Stimulated activated CD4-positive, alpha-beta T cell treated with anti-CD3 and anti-CD28 coated beads, TNF-alpha, amount 100 ng/mL, for 4 hours (primary cell): ENCODE measurements around the gene SMIM27.
"Not testable (repeated sequence)": the region's sequence is repeated elsewhere in the genome, so short reads cannot be mapped to it uniquely, and the experiment has no call there.

ENCODE experiments used
- DNase-seq, 3 experiments: peaks; one replicate each; pipeline ENCODE4 v3.0.0-alpha.2; 2020; ENCODE audit warnings: low read depth in 3 of 3

Gene SMIM27

DNA sequence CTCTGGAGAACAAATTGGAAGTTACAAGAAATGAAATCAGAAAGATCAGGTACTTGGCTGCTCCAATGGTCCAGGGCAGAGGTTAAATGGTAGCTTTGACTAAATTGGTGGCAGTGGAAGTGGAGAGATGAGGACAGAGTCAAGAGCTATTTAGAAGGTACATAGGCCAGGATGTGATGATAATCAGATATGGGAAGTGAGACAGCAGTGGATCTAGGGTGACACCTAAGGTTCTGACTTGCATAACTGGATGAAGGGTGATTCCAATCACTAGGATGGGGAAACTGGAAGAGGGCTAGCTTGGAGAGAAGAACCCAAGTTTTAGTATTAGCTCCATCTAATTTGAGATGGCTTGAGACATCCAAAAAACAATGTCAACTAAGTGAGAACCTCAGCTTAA lies 44.8 kb downstream of the SMIM27 start:
- no peak for DNase-seq

DNA sequence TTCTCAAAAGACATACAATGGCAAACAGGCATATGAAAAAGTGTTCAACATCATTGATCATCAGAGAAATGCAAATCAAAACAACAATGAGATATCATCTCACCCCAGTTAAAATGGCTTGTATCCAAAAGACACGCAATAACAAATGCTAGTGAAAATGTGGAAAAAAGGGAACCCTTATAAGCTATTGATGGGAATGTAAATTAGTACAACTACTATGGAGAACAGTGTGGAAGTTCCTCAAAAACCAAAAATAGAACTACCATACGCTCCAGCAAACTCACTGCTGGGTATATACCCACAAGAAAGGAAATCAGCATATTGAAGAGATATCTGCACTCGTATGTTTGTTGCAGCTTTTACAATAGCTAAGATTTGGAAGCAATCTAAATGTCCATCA lies 46.9 kb downstream of the SMIM27 start:
- not testable (repeated sequence) for DNase-seq
